Hematopoietic multipotent progenitor cell treated with erythropoietin and hydrocortisone succinate and interleukin-3 and kit ligand, for 6 days (in vitro differentiated cells): ENCODE measurements around the gene MMADHC.

ENCODE experiments used
- DNase-seq: peaks from one replicate; pipeline ENCODE4 v3.0.0-alpha.2; 2015

The MMADHC gene

GRCh38 chr2:149587220-149587949 lies at the start of gene MMADHC:
TSS of gene MMADHC (minus strand) at chr2:149587775. CDS start at chr2:149587097, 678 bp downstream.
- DNase-seq, result peak; percentile 98

DNA sequence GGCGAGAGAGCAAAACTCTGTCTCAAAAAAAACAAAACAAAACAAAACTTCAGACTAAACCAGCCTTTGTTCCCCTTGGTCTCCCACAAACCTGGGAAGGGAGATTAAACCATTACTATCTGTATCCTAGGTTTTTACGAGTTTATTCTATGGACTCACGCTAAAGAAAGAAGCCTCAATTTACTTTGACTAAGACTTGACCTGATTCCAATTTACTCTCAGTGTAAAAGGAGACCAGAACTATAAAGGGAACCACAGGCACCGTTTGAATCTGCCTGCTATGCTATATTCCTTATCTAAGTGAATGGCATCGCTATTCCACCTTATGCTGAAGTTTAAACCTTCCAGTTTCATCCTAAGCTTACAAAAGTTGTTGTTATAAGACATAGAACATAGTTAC lies 46.5 kb upstream of the MMADHC start:
- DNase-seq, result no peak

DNA sequence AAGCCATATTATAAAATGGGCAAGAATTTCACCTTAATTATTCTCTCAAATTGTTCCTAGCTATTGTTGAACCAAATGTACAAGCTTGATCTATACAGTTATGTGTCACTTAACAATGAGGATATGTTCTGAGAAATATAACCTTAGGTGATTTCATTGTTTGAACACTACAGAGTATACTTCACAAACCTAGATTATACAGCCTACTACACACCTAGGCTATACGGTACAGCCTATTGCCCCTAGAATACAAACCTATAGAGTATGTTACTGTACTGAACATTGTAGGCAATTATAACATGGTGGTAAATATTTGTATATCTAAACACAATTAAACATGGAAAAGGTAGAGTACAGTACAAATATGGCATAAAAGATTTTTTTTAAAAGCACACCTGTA lies 42.9 kb upstream of the MMADHC start:
- DNase-seq, result no peak

DNA sequence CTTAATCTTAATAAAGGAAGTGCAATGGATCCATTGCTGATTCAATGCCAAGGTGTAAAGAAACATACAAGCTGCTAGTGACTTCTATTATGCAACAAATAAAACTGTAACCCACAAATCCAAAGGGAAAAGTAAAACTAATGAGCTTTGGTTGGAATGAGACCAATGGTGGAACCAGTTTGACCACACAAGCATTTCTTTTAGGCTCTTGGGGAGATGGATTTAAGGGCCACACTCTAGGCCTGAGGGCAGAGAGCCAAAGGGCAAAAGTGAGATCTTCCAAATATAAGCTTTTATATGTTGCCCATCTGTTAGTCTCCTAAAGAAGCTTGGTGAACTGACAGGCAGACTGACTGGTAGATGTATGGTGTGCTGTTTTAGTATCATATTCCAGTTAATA lies 41.5 kb upstream of the MMADHC start:
- DNase-seq, result no peak

DNA sequence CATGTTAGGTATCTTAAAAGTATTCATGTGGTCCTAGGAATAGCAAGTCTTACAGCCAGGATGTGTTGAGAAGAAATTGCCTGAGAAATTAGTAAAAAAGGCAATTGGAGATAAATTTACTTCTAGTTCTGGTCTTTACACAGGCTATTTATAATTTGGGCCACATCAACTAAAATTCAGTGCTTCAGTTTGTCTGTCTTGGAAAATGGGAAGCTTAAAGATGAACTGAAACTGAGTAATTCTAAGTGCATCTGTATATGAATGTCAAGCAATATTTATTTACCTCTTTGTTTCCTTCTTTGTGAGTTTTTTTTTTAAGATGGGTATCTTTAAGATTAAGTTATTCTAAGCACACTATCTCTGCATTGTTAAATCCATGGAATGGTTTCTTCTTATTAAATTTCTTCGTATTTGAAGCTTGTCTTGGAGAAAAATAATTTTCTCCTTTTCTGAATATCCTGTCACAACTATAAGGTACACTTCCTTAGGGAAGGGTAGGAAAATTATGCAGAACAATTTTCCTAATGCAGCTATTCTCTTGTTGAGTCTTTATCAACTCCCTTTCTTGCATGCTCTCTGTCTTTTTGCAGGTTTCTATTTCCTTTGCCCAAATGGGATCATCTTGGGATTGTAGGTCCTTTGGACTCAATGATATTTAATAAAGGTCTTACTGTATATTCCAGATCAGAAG lies 39.7 kb upstream of the MMADHC start:
- no peak for DNase-seq

- no peak for DNase-seq
These were observed 38.1 kb upstream of the MMADHC start for GRCh38 chr2:149625671-149626070.

- no peak for DNase-seq
These were observed 37.7 kb upstream of the MMADHC start for GRCh38 chr2:149625271-149625670.

GRCh38 chr2:149622343-149622742 lies 34.8 kb upstream of the MMADHC start:
- no peak for DNase-seq

DNA sequence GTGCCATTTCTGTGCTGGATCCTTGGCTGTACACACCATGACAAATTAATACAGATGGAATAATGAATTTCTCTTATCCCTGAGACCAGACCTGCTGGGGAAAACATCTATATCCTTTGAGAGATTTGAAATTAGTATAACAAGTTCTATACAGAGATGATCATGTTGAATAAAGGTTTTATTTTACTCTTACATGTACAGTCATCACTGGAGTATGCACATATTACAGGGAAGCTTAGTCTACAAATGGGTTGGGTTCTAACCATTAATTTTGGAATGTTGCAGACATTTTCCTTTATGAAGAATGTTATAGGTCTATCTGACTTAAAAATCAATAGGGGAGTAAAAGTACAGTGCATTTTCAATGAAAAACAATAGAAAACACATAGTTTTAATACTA lies 29.9 kb upstream of the MMADHC start:
- no peak for DNase-seq

GRCh38 chr2:149616681-149617456 lies 29.3 kb upstream of the MMADHC start:
- DNase-seq, result no peak

DNA sequence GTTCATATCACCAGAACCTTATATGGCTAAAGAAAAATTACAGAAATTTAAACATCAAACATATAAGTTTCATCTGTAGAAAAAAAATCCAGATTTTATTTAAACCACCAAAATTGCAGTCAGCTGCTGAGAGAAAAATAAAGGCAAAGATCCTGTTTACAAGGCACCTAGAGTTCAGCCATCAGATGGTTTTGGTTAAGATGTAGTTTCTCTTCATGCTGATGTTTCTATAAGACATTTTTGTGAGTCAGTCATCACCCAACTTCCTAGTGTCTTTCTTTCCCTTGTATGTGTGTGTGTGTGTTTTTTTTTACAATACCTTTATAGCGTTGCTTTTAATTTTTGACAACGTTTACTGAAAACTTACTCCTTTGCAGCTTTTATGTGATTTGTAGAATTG lies 26.1 kb upstream of the MMADHC start:
- no peak for DNase-seq

- no peak for DNase-seq
These were observed 24.5 kb upstream of the MMADHC start for GRCh38 chr2:149612122-149612521.

- DNase-seq, result no peak
These were observed 23.7 kb upstream of the MMADHC start for GRCh38 chr2:149611100-149611820.

- DNase-seq, result no peak
These were observed 18.8 kb upstream of the MMADHC start for GRCh38 chr2:149606251-149606811.

GRCh38 chr2:149603248-149603647 lies 15.7 kb upstream of the MMADHC start:
- no peak for DNase-seq

DNA sequence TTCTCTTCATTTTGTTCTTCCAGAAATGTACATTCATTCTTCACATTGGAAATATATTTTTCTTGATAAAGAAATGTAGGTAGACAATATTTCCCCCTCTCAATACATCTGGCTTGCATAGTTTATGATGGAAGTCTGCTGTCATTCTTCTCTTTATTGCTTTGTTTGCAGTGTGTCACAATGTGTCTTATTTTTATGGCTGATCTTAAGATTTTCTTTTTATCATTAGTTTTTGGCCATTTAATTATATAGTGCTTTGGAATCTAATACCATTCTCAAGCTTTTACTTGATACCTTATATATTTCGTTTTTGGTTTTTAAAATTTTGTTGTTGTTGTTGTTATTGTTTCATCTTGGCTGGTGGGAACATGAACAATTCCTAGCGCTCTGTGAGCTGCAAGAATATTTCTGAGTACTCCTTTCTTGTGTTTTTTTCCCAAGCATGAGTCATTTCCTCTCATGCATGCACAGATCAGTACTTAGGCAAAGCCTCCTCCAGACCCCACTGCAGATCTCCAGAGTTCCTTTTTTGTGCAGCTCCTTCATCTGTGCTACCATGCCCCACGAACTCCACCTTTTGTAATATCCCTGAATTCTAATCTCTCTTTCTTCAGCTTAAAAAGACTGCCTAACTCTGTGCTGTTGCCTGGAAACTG lies 13.7 kb upstream of the MMADHC start:
- no peak for DNase-seq

GRCh38 chr2:149597668-149598326 lies 10.2 kb upstream of the MMADHC start:
- DNase-seq, result peak; percentile 84

DNA sequence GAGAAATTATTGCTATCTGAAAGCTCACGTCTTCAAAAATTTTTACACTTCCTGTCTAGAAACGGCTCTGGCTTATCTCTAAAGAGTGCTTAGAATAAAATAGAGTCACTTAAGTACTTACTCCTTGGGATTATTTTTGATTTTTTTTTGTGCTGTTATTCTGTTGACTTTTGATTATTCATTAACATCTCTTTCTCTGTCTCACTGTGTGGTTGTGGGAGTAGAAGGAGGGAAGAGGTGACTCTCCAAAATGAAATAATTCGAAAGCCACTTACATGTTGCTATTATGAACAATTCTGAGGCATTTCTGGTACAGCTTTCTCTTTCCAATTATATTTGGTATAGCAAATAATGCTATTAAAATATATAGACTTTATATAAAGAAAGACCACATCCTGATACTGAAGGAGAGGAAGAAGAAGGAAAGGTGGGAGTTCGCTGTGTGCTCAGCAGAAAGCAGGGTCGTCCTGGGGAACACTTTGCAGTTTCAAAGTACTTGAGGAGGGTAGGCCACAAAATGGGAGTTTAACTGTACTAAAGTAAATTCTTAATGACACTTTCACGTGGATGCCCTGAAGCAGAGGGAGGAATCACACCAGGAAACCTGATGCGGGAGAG lies 9.6 kb upstream of the MMADHC start:
- DNase-seq, result no peak

- no peak for DNase-seq
These were observed 8.9 kb upstream of the MMADHC start for GRCh38 chr2:149596471-149596870.

GRCh38 chr2:149595056-149595963 lies 7.7 kb upstream of the MMADHC start:
- DNase-seq, result no peak
